Muscle layer of duodenum (tissue), 2 donors: ENCODE results near the gene GLB1L2.
A peak's percentile ranks its signal among the peaks of the same experiment; 100 is the strongest.
"Not testable (repeated sequence)": the region's sequence is repeated elsewhere in the genome, so short reads cannot be mapped to it uniquely, and the experiment has no call there.

Experiments
- H3K27ac ChIP-seq: one replicate; pipeline ENCODE4 v1.7.0; 2013; ENCODE audit warnings: mild to moderate bottlenecking, low read length
- H3K27me3 ChIP-seq: one replicate; pipeline ENCODE4 v1.7.0; 2013; ENCODE audit warnings: low read depth, mild to moderate bottlenecking, control low read depth, low read length
- H3K36me3 ChIP-seq, 2 donors: one replicate each; pipeline ENCODE4 v1.7.0; 2013; ENCODE audit warnings: low read length in 2 of 2, control low read depth in 1 of 2, mild to moderate bottlenecking in 1 of 2; ENCODE audit not compliant: insufficient read depth in 2 of 2, control insufficient read depth in 1 of 2
- H3K4me1 ChIP-seq, 2 donors: one replicate each; pipeline ENCODE4 v1.7.0; 2013; ENCODE audit warnings: low read length in 2 of 2, mild to moderate bottlenecking in 2 of 2, control low read depth in 1 of 2, moderate library complexity in 1 of 2; ENCODE audit not compliant: insufficient read depth in 2 of 2, control insufficient read depth in 1 of 2
- H3K4me3 ChIP-seq, 2 donors: one replicate each; pipeline ENCODE4 v1.7.0; 2013; ENCODE audit warnings: low read length in 2 of 2, low read depth in 1 of 2, mild to moderate bottlenecking in 1 of 2
- H3K9me3 ChIP-seq, 2 donors: one replicate each; pipeline ENCODE4 v1.7.0; 2013; ENCODE audit warnings: low read length in 2 of 2, control low read depth in 1 of 2, mild to moderate bottlenecking in 1 of 2; ENCODE audit not compliant: control insufficient read depth in 1 of 2
- donor health status: healthy.

The GLB1L2 gene

GRCh38 chr11:134331354-134332188 lies at the start of gene GLB1L2:
Gene GLB1L2 (plus strand): TSS chr11:134331988. CDS start chr11:134332062, 74 bp downstream.
- no peaks in the 10 kb centered on the region for H3K36me3 ChIP-seq
- peaks cover 0 to 17% of the 10 kb centered on the region in 2 donors for H3K4me1 ChIP-seq
- H3K9me3 ChIP-seq, result no peaks in the 10 kb centered on the region
- H3K4me3 ChIP-seq, result peak within 1 kb of the TSS; percentile 59 to 63
- H3K27ac ChIP-seq, result no peak within 1 kb of the TSS
- no peaks in the 10 kb centered on the region for H3K27me3 ChIP-seq

GRCh38 chr11:134282121-134283045 lies 49.4 kb upstream of the GLB1L2 start:
- Histone ChIP-seq H3K27me3 (peaks cover 10% of the 10 kb centered on the region), H3K4me3 (no peak overlapping the region), H3K9me3 (peaks cover 0 to 3% of the 10 kb centered on the region in 2 donors), H3K27ac (no peak overlapping the region), H3K36me3 (no peaks in the 10 kb centered on the region), H3K4me1 (peaks cover 0 to 4% of the 10 kb centered on the region in 2 donors)

GRCh38 chr11:134283461-134284230 lies 48.1 kb upstream of the GLB1L2 start:
- no peak overlapping the region for H3K27ac ChIP-seq
- H3K36me3 ChIP-seq, result no peaks in the 10 kb centered on the region
- H3K4me3 ChIP-seq, result no peak overlapping the region
- H3K4me1 ChIP-seq, result no peaks in the 10 kb centered on the region
- H3K9me3 ChIP-seq, result no peaks in the 10 kb centered on the region
- peaks cover under 1% of the 10 kb centered on the region for H3K27me3 ChIP-seq

GRCh38 chr11:134284349-134284748 lies 47.4 kb upstream of the GLB1L2 start:
- H3K27ac ChIP-seq, H3K9me3 ChIP-seq, H3K27me3 ChIP-seq, H3K4me3 ChIP-seq, H3K4me1 ChIP-seq, H3K36me3 ChIP-seq: not testable (repeated sequence)

GRCh38 chr11:134287561-134287960 lies 44.2 kb upstream of the GLB1L2 start:
- no peak overlapping the region for H3K4me3 ChIP-seq
- H3K27ac ChIP-seq, result no peak overlapping the region
- H3K27me3 ChIP-seq, result no peaks in the 10 kb centered on the region
- H3K36me3 ChIP-seq, result no peaks in the 10 kb centered on the region
- no peaks in the 10 kb centered on the region for H3K9me3 ChIP-seq
- no peaks in the 10 kb centered on the region for H3K4me1 ChIP-seq

GRCh38 chr11:134288486-134288885 lies 43.3 kb upstream of the GLB1L2 start:
- no peak overlapping the region for H3K4me3 ChIP-seq
- H3K4me1 ChIP-seq, result no peaks in the 10 kb centered on the region
- H3K27ac ChIP-seq, result no peak overlapping the region
- no peaks in the 10 kb centered on the region for H3K27me3 ChIP-seq
- H3K36me3 ChIP-seq, result no peaks in the 10 kb centered on the region
- no peaks in the 10 kb centered on the region for H3K9me3 ChIP-seq

GRCh38 chr11:134289167-134289566 lies 42.6 kb upstream of the GLB1L2 start:
- Histone ChIP-seq H3K9me3 (no peaks in the 10 kb centered on the region), H3K27me3 (no peaks in the 10 kb centered on the region), H3K27ac (no peak overlapping the region), H3K4me1 (no peaks in the 10 kb centered on the region), H3K4me3 (no peak overlapping the region), H3K36me3 (no peaks in the 10 kb centered on the region)

GRCh38 chr11:134289789-134290188 lies 42.0 kb upstream of the GLB1L2 start:
- no peaks in the 10 kb centered on the region for H3K4me1 ChIP-seq
- H3K36me3 ChIP-seq, result no peaks in the 10 kb centered on the region
- H3K27me3 ChIP-seq, result no peaks in the 10 kb centered on the region
- no peaks in the 10 kb centered on the region for H3K9me3 ChIP-seq
- no peak overlapping the region for H3K4me3 ChIP-seq
- no peak overlapping the region for H3K27ac ChIP-seq

- Histone ChIP-seq H3K4me3 (no peak overlapping the region), H3K27ac (no peak overlapping the region), H3K27me3 (no peaks in the 10 kb centered on the region), H3K36me3 (no peaks in the 10 kb centered on the region), H3K4me1 (no peaks in the 10 kb centered on the region), H3K9me3 (no peaks in the 10 kb centered on the region)
Measured at GRCh38 chr11:134290646-134291045, 41.1 kb upstream of the GLB1L2 start.

GRCh38 chr11:134291196-134291595 lies 40.6 kb upstream of the GLB1L2 start:
- H3K27ac ChIP-seq, result no peak overlapping the region
- H3K4me1 ChIP-seq, result no peaks in the 10 kb centered on the region
- H3K4me3 ChIP-seq, result no peak overlapping the region
- H3K27me3 ChIP-seq, result no peaks in the 10 kb centered on the region
- H3K9me3 ChIP-seq, result no peaks in the 10 kb centered on the region
- no peaks in the 10 kb centered on the region for H3K36me3 ChIP-seq

GRCh38 chr11:134292661-134293060 lies 39.1 kb upstream of the GLB1L2 start:
- no peaks in the 10 kb centered on the region for H3K9me3 ChIP-seq
- H3K4me3 ChIP-seq, result no peak overlapping the region
- no peaks in the 10 kb centered on the region for H3K36me3 ChIP-seq
- no peak overlapping the region for H3K27ac ChIP-seq
- H3K4me1 ChIP-seq, result no peaks in the 10 kb centered on the region
- H3K27me3 ChIP-seq, result no peaks in the 10 kb centered on the region
